Adipose tissue (tissue), 3 donors: ENCODE results near the gene S100A10. TPM values are rescaled to one million over a fixed set of nuclear protein-coding genes. Genes with fewer than 3 reads are reported as not detected.

ENCODE experiments used
- H3K27ac ChIP-seq: one replicate; pipeline ENCODE4 v1.5.1; 2013; ENCODE audit warnings: low read depth, low read length
- WGBS, 3 donors: extraction: QIAGEN DNeasy Blood & Tissue Kit; methylation state at CpG; one replicate each; pipeline ENCODE4 v1.1.7; 2013; 5-methylcytosine and 5-hydroxymethylcytosine counted together
- polyA plus RNA-seq, 3 donors: library from polyadenylated mRNA; stranded (reverse); fragments of 200-250 nt; gene quantifications; one replicate each; pipeline ENCODE4 v1.2.3, GENCODE V29; 2013
- donor health status: healthy with polysubstance abuse.
- donor health status: Bipolar disorder and iron deficiency.
- donor health status: healthy.

Gene S100A10
- polyA plus RNA-seq, 3 donors: 77.9 to 1,006 (median 392) TPM

DNA sequence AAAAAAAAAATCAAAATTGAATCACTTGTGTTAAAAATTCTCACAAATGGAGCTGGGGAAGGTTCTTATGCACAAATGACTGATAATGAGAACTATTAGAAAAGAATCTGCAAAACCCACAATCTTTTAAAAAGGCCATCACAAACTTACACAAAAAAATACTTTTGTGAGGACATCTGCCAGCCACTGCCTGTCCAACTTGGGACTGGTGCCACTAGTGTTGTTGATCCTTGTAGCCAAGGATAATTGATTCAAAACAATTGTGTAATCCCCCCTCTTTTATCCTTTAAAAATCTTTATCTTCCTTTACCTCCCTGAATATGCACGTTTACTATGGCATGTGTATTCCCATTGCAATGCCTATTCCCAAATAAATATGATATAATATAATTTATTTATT lies 45.2 kb downstream of the S100A10 start:
- H3K27ac ChIP-seq: no peak overlapping the region
- WGBS, 3 donors: 63 to 69% (median 63%) methylated on average over 1 of the region's 1 CpG

GRCh38 chr1:151947140-151947539 lies 46.5 kb downstream of the S100A10 start:
- no peak overlapping the region for H3K27ac ChIP-seq
- 85 to 90% (median 85%) methylated on average over 2 of the region's 2 CpGs for WGBS, 3 donors

DNA sequence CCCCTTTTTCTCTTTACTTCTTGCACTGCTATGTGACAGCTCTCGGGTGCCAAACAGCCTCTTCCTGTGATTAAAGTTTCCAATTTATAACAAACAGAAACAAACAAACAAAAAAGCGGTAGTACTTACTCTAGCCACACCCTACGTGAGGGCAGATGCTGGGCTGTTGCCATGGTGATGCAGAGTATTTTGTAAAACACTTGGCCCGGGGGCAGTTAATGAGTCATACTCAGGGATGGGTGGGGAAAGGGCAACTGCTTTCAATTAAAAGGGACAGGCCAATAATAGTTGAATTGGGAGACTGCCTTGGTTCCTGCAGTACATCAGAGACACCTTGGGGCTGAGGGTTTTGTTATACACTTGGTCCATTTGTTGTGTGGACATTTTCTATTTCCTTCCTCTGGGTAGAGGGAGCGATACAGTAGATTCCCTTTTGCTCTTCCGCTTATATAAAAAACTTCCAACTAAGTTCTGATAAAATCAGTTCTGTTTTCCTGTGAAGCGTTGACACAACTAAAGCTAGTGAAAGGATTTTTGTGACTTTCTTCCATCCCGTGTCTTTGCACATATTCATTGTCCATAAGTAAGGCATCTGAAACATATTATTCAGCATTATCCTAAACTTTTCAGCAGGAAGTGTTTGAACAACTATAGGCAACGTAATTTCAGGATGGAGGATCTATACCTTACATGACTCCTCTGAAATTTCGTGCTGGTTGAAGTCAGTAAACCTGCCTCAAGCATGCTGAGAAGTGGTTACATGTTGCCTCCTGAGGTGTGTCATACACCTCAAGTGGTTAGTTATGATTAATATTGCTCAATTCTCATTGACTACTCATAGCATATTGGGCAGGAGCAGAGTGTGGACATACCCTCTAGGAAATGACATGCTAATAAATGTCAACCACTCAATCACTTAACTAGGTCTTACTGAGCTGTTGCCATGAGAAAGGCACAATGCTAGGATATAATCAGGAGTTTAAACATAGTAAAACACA lies 47.6 kb downstream of the S100A10 start:
- 26 to 55% (median 30%) methylated on average over 10 of the region's 10 CpGs for WGBS, 3 donors
- no peak overlapping the region for H3K27ac ChIP-seq

GRCh38 chr1:151944857-151945575 lies 48.6 kb downstream of the S100A10 start:
- no peak overlapping the region for H3K27ac ChIP-seq
- 59 to 70% (median 64%) methylated on average over 3 of the region's 3 CpGs for WGBS, 3 donors

DNA sequence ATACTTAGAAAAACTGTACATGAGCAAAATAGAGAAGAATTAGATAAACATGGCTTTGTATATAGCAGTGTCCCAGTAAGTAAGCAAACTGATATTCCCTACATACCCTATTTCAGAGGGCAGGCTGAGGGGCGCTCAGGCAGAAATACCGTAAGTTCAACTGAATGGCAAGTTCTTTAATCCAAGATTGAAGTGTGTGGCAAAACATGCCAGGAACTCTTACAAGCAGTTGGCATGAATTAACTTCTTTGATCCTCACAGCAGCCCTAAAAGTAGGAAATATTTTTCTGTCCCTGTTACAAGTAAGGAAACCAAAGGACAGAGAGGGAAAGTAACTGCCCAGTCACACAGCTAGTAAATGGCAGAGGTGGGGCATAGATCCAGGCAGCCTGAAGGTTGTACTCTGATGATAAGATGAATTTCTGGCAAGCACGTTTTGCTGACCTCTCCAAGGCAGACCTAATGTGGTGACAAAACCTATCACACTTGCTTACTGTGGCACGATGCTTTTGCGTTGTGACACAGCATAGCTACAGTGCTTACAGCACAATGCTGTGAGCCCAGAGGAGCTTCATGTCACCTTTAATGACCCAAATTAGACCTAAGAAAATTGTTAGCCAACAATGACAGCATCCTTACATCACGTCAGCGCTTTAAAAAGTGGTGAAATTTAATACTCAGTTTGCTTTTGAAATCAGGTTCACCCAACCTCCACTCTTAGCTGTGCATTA lies 49.4 kb downstream of the S100A10 start:
- H3K27ac ChIP-seq: no peak overlapping the region
- WGBS, 3 donors: 35 to 53% (median 50%) methylated on average over 7 of the region's 7 CpGs

DNA sequence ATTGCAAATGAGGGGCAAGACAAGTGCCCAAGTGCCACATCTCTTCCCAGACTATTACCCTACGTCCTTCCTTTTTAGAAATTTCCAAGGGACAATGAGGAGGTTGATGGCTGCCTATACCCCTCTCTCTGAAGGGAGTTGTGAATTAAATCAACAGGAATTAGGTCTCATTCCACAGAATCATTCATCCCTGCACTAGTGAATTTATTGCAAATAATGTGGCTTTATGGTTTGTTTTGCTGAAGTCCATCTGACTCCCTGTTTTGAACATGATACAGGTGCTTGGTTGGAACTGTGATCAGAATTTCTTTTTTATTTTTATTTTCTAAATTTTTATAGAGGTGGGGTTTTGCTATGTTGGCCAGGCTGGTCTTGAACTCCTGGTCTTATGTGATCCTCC lies 50.1 kb downstream of the S100A10 start:
- no peak overlapping the region for H3K27ac ChIP-seq
- WGBS, 3 donors: 94 to 96% (median 95%) methylated on average over 1 of the region's 1 CpG

DNA sequence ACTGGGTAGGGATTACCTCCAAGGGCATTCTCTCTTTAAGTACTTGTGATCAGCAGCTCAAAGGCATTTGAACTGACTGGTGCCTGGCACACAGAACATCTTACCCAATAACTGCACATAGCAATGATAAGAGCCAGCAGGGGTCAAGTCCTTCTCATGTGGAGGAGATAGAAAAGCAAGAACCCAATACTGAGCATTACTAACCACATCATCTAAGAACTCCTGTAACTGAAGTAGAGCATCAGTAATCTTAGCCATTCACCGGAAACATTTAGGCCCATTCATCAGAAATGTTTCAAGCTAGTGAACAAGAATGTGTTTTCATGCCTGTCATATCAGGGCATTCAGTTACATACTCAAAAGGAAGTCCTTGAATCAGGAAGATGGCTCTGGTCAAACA lies 50.8 kb downstream of the S100A10 start:
- H3K27ac ChIP-seq: no peak overlapping the region
- 83 to 96% (median 83%) methylated on average over 1 of the region's 1 CpG for WGBS, 3 donors

- 31 to 78% (median 53%) methylated on average over 1 of the region's 1 CpG for WGBS, 3 donors
- no peak overlapping the region for H3K27ac ChIP-seq
These were observed 53.1 kb downstream of the S100A10 start for GRCh38 chr1:151940541-151940940.

- 49 to 71% (median 50%) methylated on average over 1 of the region's 1 CpG for WGBS, 3 donors
- H3K27ac ChIP-seq: no peak overlapping the region
These were observed 53.9 kb downstream of the S100A10 start for GRCh38 chr1:151939779-151940178.

GRCh38 chr1:151939141-151939540 lies 54.5 kb downstream of the S100A10 start:
- no peak overlapping the region for H3K27ac ChIP-seq
- WGBS, 3 donors: 93 to 96% (median 95%) methylated on average over 3 of the region's 3 CpGs

DNA sequence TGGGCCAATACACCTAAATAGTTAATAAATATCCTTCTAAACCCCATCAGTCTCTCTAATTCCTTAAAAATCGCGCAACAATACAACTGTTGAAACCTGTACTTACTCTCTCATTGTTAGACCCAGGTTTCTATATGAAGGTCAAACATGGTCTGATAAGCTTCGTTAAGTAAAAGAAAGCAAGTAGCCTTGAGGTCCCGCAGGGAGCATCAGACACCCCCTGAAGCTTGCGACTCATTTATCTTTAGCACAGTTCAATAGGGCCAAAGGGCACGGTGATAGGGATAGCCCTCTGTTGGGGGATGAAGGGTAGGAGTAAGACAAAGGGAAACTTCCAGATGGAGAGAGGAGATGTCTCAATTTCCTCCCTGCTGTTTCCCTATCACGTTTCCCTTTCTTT lies 57.0 kb downstream of the S100A10 start:
- no peak overlapping the region for H3K27ac ChIP-seq
- WGBS, 3 donors: 16 to 59% (median 55%) methylated on average over 7 of the region's 7 CpGs

DNA sequence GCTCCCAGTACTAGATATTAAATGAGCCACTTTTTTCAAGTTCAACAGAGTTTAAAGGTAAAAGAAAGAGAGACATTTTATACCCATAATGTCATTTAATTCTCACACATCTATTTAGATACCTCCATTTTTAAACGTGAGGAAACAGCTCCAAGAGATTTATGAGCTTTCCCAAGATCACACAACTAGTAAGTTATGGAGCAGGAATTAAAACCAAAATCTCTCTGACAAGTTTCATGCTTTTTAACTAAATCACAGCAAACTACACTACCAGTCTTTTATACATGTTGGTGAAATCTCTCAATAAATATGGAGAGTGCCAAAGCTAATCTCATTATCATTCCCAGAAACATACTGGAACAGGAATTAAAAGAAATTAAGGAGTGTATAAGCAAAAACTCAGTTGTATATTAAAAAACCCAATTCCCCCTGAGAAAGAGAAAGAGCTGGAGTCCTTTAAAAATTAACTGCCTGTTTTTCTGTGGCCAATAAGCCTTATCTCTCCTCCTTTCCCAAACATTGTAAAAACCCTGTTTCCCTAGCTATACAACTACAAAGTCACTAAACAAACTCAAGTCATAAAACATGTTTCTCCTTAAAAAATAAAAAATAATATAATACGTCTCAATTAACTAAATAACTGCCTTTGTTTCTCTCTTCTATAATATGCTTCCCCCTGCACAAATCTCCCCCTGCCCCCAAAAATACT lies 57.6 kb downstream of the S100A10 start:
- no peak overlapping the region for H3K27ac ChIP-seq
- 20 to 55% (median 49%) methylated on average over 2 of the region's 2 CpGs for WGBS, 3 donors

- H3K27ac ChIP-seq: no peak overlapping the region
- WGBS, 3 donors: 55 to 73% (median 64%) methylated on average over 3 of the region's 3 CpGs
These were observed 58.5 kb downstream of the S100A10 start for GRCh38 chr1:151935154-151935553.

GRCh38 chr1:151934048-151934493 lies 59.6 kb downstream of the S100A10 start:
- WGBS, 3 donors: 19 to 30% (median 26%) methylated on average over 3 of the region's 3 CpGs
- H3K27ac ChIP-seq: no peak overlapping the region
